GM18517 (cell line): Measurements from ENCODE around the gene FXYD4.
"Not testable (repeated sequence)": the region's sequence is repeated elsewhere in the genome, so short reads cannot be mapped to it uniquely, and the experiment has no call there.

Experiments used
- ATAC-seq: cut with Tn5 transposase; IDR thresholded peaks from one replicate; pipeline ENCODE4 v1.9.1; 2021; ENCODE audit warnings: mild to moderate bottlenecking, moderate library complexity; ENCODE audit not compliant: unreplicated experiment

The FXYD4 gene

GRCh38 chr10:43374194-43374593 is 2.8 kb downstream of the FXYD4 start:
- ATAC-seq = no peak

- ATAC-seq = no peak
These were observed 4.1 kb downstream of the FXYD4 start for GRCh38 chr10:43375401-43376020.

GRCh38 chr10:43376046-43376635 is 4.7 kb downstream of the FXYD4 start:
- ATAC-seq = no peak

GRCh38 chr10:43376828-43377423 is 5.5 kb downstream of the FXYD4 start:
- ATAC-seq = no peak

GRCh38 chr10:43377424-43377883 is 6.0 kb downstream of the FXYD4 start:
- ATAC-seq = no peak

- no peak for ATAC-seq
These were observed 9.3 kb downstream of the FXYD4 start for GRCh38 chr10:43380610-43381222.

GRCh38 chr10:43383204-43383971 is 12.0 kb downstream of the FXYD4 start:
- ATAC-seq = no peak

- ATAC-seq = no peak
These were observed 13.1 kb downstream of the FXYD4 start for GRCh38 chr10:43384252-43385221.

GRCh38 chr10:43385412-43386004 is 14.1 kb downstream of the FXYD4 start:
- no peak for ATAC-seq

GRCh38 chr10:43386549-43386948 is 15.1 kb downstream of the FXYD4 start:
- ATAC-seq = no peak

- no peak for ATAC-seq
These were observed 15.7 kb downstream of the FXYD4 start for GRCh38 chr10:43386981-43387677.

- ATAC-seq = no peak
These were observed 16.2 kb downstream of the FXYD4 start for GRCh38 chr10:43387678-43388032.

GRCh38 chr10:43389867-43390266 is 18.4 kb downstream of the FXYD4 start:
- no peak for ATAC-seq

- ATAC-seq = no peak
These were observed 18.9 kb downstream of the FXYD4 start for GRCh38 chr10:43390333-43390732.

- no peak for ATAC-seq
These were observed 19.3 kb downstream of the FXYD4 start for GRCh38 chr10:43390759-43391158.

GRCh38 chr10:43391496-43391895 is 20.1 kb downstream of the FXYD4 start:
- ATAC-seq = no peak

GRCh38 chr10:43392748-43393147 is 21.3 kb downstream of the FXYD4 start:
- no peak for ATAC-seq

- not testable (repeated sequence) for ATAC-seq
These were observed 21.8 kb downstream of the FXYD4 start for GRCh38 chr10:43393186-43393585.
